Measurements from ENCODE around the gene RNF19B. TPM values are rescaled to one million over a fixed set of nuclear protein-coding genes. Genes with fewer than 3 reads are reported as not detected.

RNF19B gene
- polyA plus RNA-seq, 1 donor, result 31.3 TPM

GRCh38 chr1:32889731-32890278, 74.8 kb downstream of the RNF19B start:
- Histone ChIP-seq H3K27me3 (ENCODE audit: control insufficient read depth, insufficient read depth, low read length) (peaks cover 60% of the 10 kb centered on the region), H3K27ac (ENCODE audit: low read length) (no peak overlapping the region), H3K36me3 (ENCODE audit: control insufficient read depth, insufficient read depth, low read length) (no peaks in the 10 kb centered on the region), H3K9me3 (ENCODE audit: control insufficient read depth, low read depth, low read length) (peaks cover 3% of the 10 kb centered on the region), H3K4me1 (ENCODE audit: control insufficient read depth, insufficient read depth, low read length) (peaks cover 11% of the 10 kb centered on the region), H3K4me3 (ENCODE audit: low read length) (no peak overlapping the region)
- no peak for DNase-seq
- no CpG with 5 or more reads among the region's 3 CpGs for WGBS (ENCODE audit: insufficient coverage, low lambda C conversion rate)

DNA sequence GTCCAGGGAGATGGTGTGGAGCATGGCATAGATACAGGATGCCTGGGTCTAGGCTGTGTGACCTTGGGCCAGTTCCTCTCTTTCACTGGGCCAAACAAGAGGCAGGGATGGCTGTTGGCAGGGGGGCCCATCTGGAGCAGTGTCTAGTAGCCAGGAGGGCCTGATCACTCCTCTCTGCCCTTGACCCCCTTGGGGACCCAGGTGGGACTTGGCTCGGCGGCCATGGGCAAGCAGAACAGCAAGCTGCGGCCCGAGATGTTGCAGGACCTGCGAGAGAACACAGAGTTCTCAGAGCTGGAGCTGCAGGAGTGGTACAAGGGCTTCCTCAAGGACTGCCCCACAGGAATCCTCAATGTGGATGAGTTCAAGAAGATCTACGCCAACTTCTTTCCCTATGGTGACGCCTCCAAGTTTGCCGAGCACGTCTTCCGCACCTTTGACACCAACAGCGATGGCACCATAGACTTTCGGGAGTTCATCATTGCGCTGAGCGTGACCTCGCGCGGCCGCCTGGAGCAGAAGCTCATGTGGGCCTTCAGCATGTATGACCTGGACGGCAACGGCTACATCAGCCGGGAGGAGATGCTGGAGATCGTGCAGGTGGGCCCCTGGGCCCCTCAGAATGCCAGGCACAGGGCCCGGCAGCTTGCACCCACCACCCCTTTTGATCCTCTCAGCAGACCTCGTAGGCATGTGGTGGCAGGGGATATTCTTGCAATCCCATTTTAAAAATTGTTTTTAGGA, 75.8 kb downstream of the RNF19B start:
- Histone ChIP-seq H3K4me3 (ENCODE audit: low read length) (no peak overlapping the region), H3K9me3 (ENCODE audit: control insufficient read depth, low read depth, low read length) (peaks cover 3% of the 10 kb centered on the region), H3K27me3 (ENCODE audit: control insufficient read depth, insufficient read depth, low read length) (peaks cover 68% of the 10 kb centered on the region), H3K36me3 (ENCODE audit: control insufficient read depth, insufficient read depth, low read length) (no peaks in the 10 kb centered on the region), H3K27ac (ENCODE audit: low read length) (no peak overlapping the region), H3K4me1 (ENCODE audit: control insufficient read depth, insufficient read depth, low read length) (peaks cover 10% of the 10 kb centered on the region)
- WGBS (ENCODE audit: insufficient coverage, low lambda C conversion rate), result no CpG with 5 or more reads among the region's 24 CpGs
- DNase-seq, result no peak

GRCh38 chr1:32888134-32888533, 76.5 kb downstream of the RNF19B start:
- Histone ChIP-seq H3K9me3 (ENCODE audit: control insufficient read depth, low read depth, low read length) (peaks cover 3% of the 10 kb centered on the region), H3K27ac (ENCODE audit: low read length) (no peak overlapping the region), H3K36me3 (ENCODE audit: control insufficient read depth, insufficient read depth, low read length) (no peaks in the 10 kb centered on the region), H3K4me3 (ENCODE audit: low read length) (no peak overlapping the region), H3K27me3 (ENCODE audit: control insufficient read depth, insufficient read depth, low read length) (peaks cover 70% of the 10 kb centered on the region), H3K4me1 (ENCODE audit: control insufficient read depth, insufficient read depth, low read length) (peaks cover 6% of the 10 kb centered on the region)
- 60% methylated on average over 1 of the region's 3 CpGs for WGBS (ENCODE audit: insufficient coverage, low lambda C conversion rate)
- no peak for DNase-seq

- Histone ChIP-seq H3K4me3 (ENCODE audit: low read length) (no peak overlapping the region), H3K4me1 (ENCODE audit: control insufficient read depth, insufficient read depth, low read length) (peaks cover 4% of the 10 kb centered on the region), H3K9me3 (ENCODE audit: control insufficient read depth, low read depth, low read length) (peaks cover 1% of the 10 kb centered on the region), H3K36me3 (ENCODE audit: control insufficient read depth, insufficient read depth, low read length) (no peaks in the 10 kb centered on the region), H3K27me3 (ENCODE audit: control insufficient read depth, insufficient read depth, low read length) (peaks cover 68% of the 10 kb centered on the region), H3K27ac (ENCODE audit: low read length) (no peak overlapping the region)
- DNase-seq, result no peak
- WGBS (ENCODE audit: insufficient coverage, low lambda C conversion rate), result no CpG with 5 or more reads among the region's 12 CpGs
These were observed 77.0 kb downstream of the RNF19B start for GRCh38 chr1:32887623-32888022.

DNA sequence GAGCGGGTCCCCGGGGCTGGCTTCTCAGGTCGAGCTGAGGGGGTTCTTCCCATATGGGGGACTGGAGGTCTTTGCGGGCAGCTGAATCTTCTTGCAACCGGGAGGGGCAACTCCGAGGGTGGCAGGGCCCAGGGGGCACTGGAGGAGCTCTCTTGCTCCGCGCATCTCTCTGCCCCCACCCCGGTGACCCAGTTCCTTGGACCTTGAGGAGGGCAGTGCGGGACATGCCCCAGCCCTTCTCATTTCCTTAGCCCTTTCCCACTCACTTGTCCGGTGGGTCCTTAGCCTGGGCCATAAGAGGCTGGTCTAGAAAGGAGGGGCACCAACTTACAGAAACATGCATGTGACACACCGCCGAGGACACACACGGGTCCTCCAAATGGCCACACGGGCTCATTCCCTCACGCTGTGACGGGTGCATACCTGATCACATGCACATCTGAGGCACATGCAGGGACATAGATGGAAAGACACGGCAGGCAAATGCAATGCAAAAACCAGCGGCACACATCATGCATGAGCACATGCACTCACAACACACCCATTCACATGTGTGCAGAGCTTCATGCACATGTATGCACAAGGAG, 77.7 kb downstream of the RNF19B start:
- H3K27ac ChIP-seq (ENCODE audit: low read length), result no peak overlapping the region
- 80% methylated on average over 1 of the region's 19 CpGs for WGBS (ENCODE audit: insufficient coverage, low lambda C conversion rate)
- peaks cover 61% of the 10 kb centered on the region for H3K27me3 ChIP-seq (ENCODE audit: control insufficient read depth, insufficient read depth, low read length)
- no peaks in the 10 kb centered on the region for H3K4me1 ChIP-seq (ENCODE audit: control insufficient read depth, insufficient read depth, low read length)
- no peak for DNase-seq
- no peak overlapping the region for H3K4me3 ChIP-seq (ENCODE audit: low read length)
- no peaks in the 10 kb centered on the region for H3K36me3 ChIP-seq (ENCODE audit: control insufficient read depth, insufficient read depth, low read length)
- H3K9me3 ChIP-seq (ENCODE audit: control insufficient read depth, low read depth, low read length), result no peaks in the 10 kb centered on the region

Other genes starting within 250 kb of the RNF19B start
- 59.9 TPM for gene YARS1, start 147.5 kb downstream of the RNF19B start, polyA plus RNA-seq
- 27.5 TPM for gene S100PBP, start 147.2 kb downstream of the RNF19B start, polyA plus RNA-seq
- 11.0 TPM for gene FNDC5, start 93.9 kb downstream of the RNF19B start, polyA plus RNA-seq
- 0.87 TPM for gene HPCA, start 78.3 kb downstream of the RNF19B start, polyA plus RNA-seq
- 27.7 TPM for gene TMEM54, start 63.4 kb downstream of the RNF19B start, polyA plus RNA-seq
- 192 TPM for gene AK2, start 72.1 kb upstream of the RNF19B start, polyA plus RNA-seq
- 2.5 TPM for gene AZIN2, start 116.3 kb upstream of the RNF19B start, polyA plus RNA-seq
- 3.2 TPM for gene TRIM62, start 217.2 kb upstream of the RNF19B start, polyA plus RNA-seq